Fibroblast of villous mesenchyme (primary cell): Measurements from ENCODE around the gene BCAM. TPM values are rescaled to one million over a fixed set of nuclear protein-coding genes. Genes with fewer than 3 reads are reported as not detected.

Experiments used
- DNase-seq: peaks from one replicate; pipeline ENCODE4 v3.0.0-alpha.2; 2010; ENCODE audit warnings: low read depth
- H3K4me3 ChIP-seq: 2 replicates; pipeline ENCODE4 v1.5.1; 2011; ENCODE audit warnings: low read depth, mild to moderate bottlenecking, low read length
- CTCF ChIP-seq: IDR thresholded peaks from 2 replicates; pipeline ENCODE4 v1.5.1; 2012; ENCODE audit warnings: low read depth, mild to moderate bottlenecking, low read length; ENCODE audit not compliant: insufficient read depth
- total RNA-seq: library from RNA; depleted of rRNA; stranded (reverse); fragments of >200 nt; gene quantifications from 2 replicates; pipeline ENCODE4 v1.2.3, GENCODE V29; 2012

Gene BCAM
- 10.3 and 15.1 TPM in 2 replicates for total RNA-seq

GRCh38 chr19:44808463-44809371, at the start of gene BCAM:
TSS of gene BCAM (plus strand) at chr19:44809103. CDS start at chr19:44809125, 22 bp downstream.
- DNase-seq, result peak; percentile 72
- peak within 1 kb of the TSS; percentile 69 for H3K4me3 ChIP-seq

GRCh38 chr19:44762038-44762437, 46.9 kb upstream of the BCAM start:
- no peak overlapping the region for H3K4me3 ChIP-seq
- no peak for DNase-seq
- no peak for TF ChIP-seq CTCF

More at GRCh38 chr19:44808463-44809371, at the start of gene BCAM:
- TF ChIP-seq CTCF, result no peak

GRCh38 chr19:44765033-44765948, 43.6 kb upstream of the BCAM start:
- no peak for TF ChIP-seq CTCF
- DNase-seq, result peak; percentile 53
- H3K4me3 ChIP-seq, result no peak overlapping the region

- no peak overlapping the region for H3K4me3 ChIP-seq
- no peak for TF ChIP-seq CTCF
- DNase-seq, result no peak
These were observed 43.0 kb upstream of the BCAM start for GRCh38 chr19:44765949-44766335.

- TF ChIP-seq CTCF, result no peak
- no peak for DNase-seq
- H3K4me3 ChIP-seq, result no peak overlapping the region
These were observed 41.4 kb upstream of the BCAM start for GRCh38 chr19:44767295-44768180.
